Brain microvascular endothelial cell (primary cell): ENCODE data around the gene SPTBN5.

Experiments
- DNase-seq: peaks from one replicate; pipeline ENCODE4 v3.0.0-alpha.2; 2020
- H3K27ac ChIP-seq: fragments of 250-450 bp; sonication (Bioruptor Pico); 2 replicates; pipeline ENCODE4 v1.5.1; 2020; ENCODE audit warnings: mild to moderate bottlenecking, moderate library complexity
- H3K27me3 ChIP-seq: fragments of 250-450 bp; sonication (Bioruptor Pico); replicated peaks from 2 replicates; pipeline ENCODE4 v1.5.1; 2020; ENCODE audit warnings: mild to moderate bottlenecking
- H3K36me3 ChIP-seq: fragments of 250-450 bp; sonication (Bioruptor Pico); replicated peaks from 2 replicates; pipeline ENCODE4 v1.5.1; 2020; ENCODE audit warnings: mild to moderate bottlenecking
- H3K4me3 ChIP-seq: 2 replicates; pipeline ENCODE4 v1.5.1; 2011; ENCODE audit warnings: low read depth, mild to moderate bottlenecking, control low read depth, low read length, moderate library complexity
- CTCF ChIP-seq: IDR thresholded peaks from 2 replicates; pipeline ENCODE4 v1.5.1; 2011; ENCODE audit warnings: low read depth, mild to moderate bottlenecking, moderate library complexity, low read length, control low read depth, inconsistent platforms; ENCODE audit errors: missing control alignments
- in situ Hi-C: cut with HindIII; loops from 2 replicates; pipeline ENCODE4 v1.10.0; 2017; ENCODE audit warnings: low sequenced_read_pairs, low pct_ligation_motif_present

SPTBN5 gene

DNA sequence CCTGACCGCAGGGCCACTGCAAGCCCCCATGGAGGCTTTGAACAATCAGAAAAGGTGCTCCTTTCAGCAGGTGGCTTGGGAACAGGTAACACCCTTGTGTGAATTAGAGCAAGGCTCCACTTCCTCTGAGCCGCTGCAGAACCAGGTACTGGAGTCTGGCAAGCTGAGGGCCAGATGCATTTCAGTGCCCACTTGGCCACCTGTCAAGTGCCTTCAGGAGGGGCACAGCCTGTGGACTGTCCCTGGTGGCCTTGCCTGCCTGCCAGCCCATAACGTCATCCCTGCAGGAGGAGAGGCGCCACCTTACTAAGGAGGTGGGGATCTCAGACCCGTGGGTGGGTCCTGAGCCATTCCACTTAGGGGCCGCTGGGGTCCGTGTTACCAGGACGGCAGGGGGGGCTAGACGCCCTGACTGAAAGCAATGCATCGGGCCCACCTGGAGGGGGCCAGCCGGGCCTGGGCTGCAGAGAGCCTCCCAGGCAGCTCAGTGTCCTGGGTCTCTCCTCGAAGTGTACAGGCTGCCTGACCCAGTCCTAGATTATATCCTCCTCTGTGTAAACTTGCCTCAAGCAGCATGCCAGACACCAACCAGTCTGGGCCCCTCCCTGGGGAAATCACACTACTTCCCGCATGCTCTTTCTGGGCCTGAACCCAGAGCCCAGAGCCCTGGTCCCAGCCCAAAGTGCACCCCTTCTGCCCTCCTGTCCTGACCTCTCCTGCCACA is 16.1 kb downstream of the SPTBN5 start:
- Histone ChIP-seq H3K36me3 (no peaks in the 10 kb centered on the region), H3K4me3 (no peak overlapping the region), H3K27ac (no peak overlapping the region), H3K27me3 (no peaks in the 10 kb centered on the region)
- in situ Hi-C loops: no loop called here
- TF ChIP-seq CTCF: no peak
- no peak for DNase-seq

GRCh38 chr15:41876689-41877088 is 17.2 kb downstream of the SPTBN5 start:
- H3K27ac ChIP-seq: no peak overlapping the region
- H3K36me3 ChIP-seq: no peaks in the 10 kb centered on the region
- H3K27me3 ChIP-seq: no peaks in the 10 kb centered on the region
- DNase-seq: no peak
- in situ Hi-C loops: no loop called here
- no peak for TF ChIP-seq CTCF
- H3K4me3 ChIP-seq: no peak overlapping the region

- H3K27ac ChIP-seq: no peak overlapping the region
- DNase-seq: no peak
- TF ChIP-seq CTCF: no peak
- no peaks in the 10 kb centered on the region for H3K27me3 ChIP-seq
- no peaks in the 10 kb centered on the region for H3K36me3 ChIP-seq
- in situ Hi-C loops: no loop called here
- H3K4me3 ChIP-seq: no peak overlapping the region
These were observed 17.8 kb downstream of the SPTBN5 start for GRCh38 chr15:41876007-41876406.

DNA sequence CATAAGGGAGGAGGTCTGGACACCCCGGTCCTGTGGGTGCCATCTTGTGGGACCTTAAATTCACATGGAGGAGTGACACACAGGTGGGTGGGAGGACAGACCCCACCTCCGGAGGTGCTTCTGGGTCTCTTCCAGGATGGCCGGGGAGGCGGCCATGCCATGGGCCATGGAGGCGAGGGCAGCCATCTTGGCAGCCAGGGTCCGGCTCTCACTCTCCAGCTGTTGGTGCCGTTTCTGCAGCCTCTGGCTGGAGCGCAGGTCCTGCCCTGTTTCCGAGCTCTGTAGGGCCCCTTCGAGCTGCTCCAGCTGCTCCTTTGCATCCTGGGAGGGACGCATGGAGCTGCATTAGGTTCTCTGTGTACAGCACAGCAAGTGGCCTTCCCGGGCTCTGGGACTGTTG is 19.1 kb downstream of the SPTBN5 start:
- TF ChIP-seq CTCF: no peak
- Histone ChIP-seq H3K36me3 (no peaks in the 10 kb centered on the region), H3K27ac (no peak overlapping the region), H3K27me3 (no peaks in the 10 kb centered on the region), H3K4me3 (no peak overlapping the region)
- no peak for DNase-seq
- in situ Hi-C loops: no loop called here

GRCh38 chr15:41873711-41874110 is 20.1 kb downstream of the SPTBN5 start:
- no peaks in the 10 kb centered on the region for H3K27me3 ChIP-seq
- no peak for DNase-seq
- in situ Hi-C loops: no loop called here
- H3K36me3 ChIP-seq: no peaks in the 10 kb centered on the region
- TF ChIP-seq CTCF: no peak
- H3K27ac ChIP-seq: no peak overlapping the region
- H3K4me3 ChIP-seq: no peak overlapping the region
